H1 (cell line): ENCODE measurements around the gene TSPEAR. TPM values are rescaled to one million over a fixed set of nuclear protein-coding genes. Genes with fewer than 3 reads are reported as not detected.

Experiments used
- CEBPB ChIP-seq: IDR thresholded peaks from 2 replicates; pipeline ENCODE4 v1.6.1; 2012; ENCODE audit warnings: low read depth, low read length
- CHD1 ChIP-seq: IDR thresholded peaks from 2 replicates; pipeline ENCODE4 v1.6.1; 2012; ENCODE audit warnings: low read depth, low read length, improper control_type of control experiment
- POLR2AphosphoS5 ChIP-seq: IDR thresholded peaks from 2 replicates; pipeline ENCODE4 v1.6.1; 2011; ENCODE audit warnings: low read depth, low read length
- SP4 ChIP-seq: IDR thresholded peaks from 2 replicates; pipeline ENCODE4 v1.6.1; 2012; ENCODE audit warnings: low read length, inconsistent platforms
- ZNF274 ChIP-seq: IDR thresholded peaks from 2 replicates; pipeline ENCODE4 v1.7.0; 2012; ENCODE audit warnings: low read length, borderline replicate concordance; ENCODE audit errors: extremely low read depth
- polyA plus RNA-seq, 7 experiments: library from polyadenylated mRNA; depleted of rRNA in 3 of 7; stranded (reverse) in 5 of 7; unstranded in 2 of 7; fragments of >200 nt in 5 of 7; fragments of 200-250 nt in 2 of 7; gene quantifications; 1 replicate in 5 of 7; 2 replicates in 1 of 7; 4 replicates in 1 of 7; pipeline versions ENCODE4 v1.2.1 to v1.2.3, GENCODE V29; 2011 to 2013; ENCODE audit warnings: missing spikeins in 2 of 7, mixed read lengths in 2 of 7
- total RNA-seq: library from RNA; stranded (reverse); fragmentation: NEBNext Ultra II Directional; extraction: Animal tissue kit (Norgen Biotek cat#: 25700); gene quantifications from 2 replicates; pipeline ENCODE4 v1.2.1, GENCODE V29; 2021
- TF ChIP-seq, protein P1 (sequence below): fragments of 300-600 bp; sonication (generic); IDR thresholded peaks from 2 replicates; pipeline ENCODE4 v1.7.1; 2012; ENCODE audit warnings: low read length, moderate library complexity, mild to moderate bottlenecking, inconsistent platforms; ENCODE audit not compliant: insufficient replicate concordance

Gene TSPEAR
- total and polyA plus RNA-seq, 2 of the 8 experiments (the other 6 are each of a cell fraction or from before 2014, with no cell fraction given) = 0.58 to 0.89 TPM

DNA sequence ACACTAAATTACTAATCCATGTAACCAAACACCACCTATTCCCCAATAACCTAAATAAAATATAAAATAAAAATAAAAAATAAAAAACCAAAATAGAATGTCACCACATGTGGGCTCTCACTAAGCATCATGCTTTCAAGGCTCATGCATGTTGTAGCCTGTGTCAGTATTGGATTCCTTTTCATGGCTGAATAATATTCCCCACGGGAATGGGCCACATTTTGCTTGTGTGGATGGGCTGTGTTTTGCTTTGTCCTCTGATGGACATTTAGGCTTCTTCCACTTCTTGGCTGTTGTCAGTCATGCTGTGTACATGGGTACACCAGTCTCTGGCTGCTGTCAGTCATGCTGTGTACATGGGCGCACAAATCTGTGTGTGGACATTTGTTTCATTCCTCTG is 122.3 kb downstream of the TSPEAR start (continued):
- TF ChIP-seq, protein P1, sequence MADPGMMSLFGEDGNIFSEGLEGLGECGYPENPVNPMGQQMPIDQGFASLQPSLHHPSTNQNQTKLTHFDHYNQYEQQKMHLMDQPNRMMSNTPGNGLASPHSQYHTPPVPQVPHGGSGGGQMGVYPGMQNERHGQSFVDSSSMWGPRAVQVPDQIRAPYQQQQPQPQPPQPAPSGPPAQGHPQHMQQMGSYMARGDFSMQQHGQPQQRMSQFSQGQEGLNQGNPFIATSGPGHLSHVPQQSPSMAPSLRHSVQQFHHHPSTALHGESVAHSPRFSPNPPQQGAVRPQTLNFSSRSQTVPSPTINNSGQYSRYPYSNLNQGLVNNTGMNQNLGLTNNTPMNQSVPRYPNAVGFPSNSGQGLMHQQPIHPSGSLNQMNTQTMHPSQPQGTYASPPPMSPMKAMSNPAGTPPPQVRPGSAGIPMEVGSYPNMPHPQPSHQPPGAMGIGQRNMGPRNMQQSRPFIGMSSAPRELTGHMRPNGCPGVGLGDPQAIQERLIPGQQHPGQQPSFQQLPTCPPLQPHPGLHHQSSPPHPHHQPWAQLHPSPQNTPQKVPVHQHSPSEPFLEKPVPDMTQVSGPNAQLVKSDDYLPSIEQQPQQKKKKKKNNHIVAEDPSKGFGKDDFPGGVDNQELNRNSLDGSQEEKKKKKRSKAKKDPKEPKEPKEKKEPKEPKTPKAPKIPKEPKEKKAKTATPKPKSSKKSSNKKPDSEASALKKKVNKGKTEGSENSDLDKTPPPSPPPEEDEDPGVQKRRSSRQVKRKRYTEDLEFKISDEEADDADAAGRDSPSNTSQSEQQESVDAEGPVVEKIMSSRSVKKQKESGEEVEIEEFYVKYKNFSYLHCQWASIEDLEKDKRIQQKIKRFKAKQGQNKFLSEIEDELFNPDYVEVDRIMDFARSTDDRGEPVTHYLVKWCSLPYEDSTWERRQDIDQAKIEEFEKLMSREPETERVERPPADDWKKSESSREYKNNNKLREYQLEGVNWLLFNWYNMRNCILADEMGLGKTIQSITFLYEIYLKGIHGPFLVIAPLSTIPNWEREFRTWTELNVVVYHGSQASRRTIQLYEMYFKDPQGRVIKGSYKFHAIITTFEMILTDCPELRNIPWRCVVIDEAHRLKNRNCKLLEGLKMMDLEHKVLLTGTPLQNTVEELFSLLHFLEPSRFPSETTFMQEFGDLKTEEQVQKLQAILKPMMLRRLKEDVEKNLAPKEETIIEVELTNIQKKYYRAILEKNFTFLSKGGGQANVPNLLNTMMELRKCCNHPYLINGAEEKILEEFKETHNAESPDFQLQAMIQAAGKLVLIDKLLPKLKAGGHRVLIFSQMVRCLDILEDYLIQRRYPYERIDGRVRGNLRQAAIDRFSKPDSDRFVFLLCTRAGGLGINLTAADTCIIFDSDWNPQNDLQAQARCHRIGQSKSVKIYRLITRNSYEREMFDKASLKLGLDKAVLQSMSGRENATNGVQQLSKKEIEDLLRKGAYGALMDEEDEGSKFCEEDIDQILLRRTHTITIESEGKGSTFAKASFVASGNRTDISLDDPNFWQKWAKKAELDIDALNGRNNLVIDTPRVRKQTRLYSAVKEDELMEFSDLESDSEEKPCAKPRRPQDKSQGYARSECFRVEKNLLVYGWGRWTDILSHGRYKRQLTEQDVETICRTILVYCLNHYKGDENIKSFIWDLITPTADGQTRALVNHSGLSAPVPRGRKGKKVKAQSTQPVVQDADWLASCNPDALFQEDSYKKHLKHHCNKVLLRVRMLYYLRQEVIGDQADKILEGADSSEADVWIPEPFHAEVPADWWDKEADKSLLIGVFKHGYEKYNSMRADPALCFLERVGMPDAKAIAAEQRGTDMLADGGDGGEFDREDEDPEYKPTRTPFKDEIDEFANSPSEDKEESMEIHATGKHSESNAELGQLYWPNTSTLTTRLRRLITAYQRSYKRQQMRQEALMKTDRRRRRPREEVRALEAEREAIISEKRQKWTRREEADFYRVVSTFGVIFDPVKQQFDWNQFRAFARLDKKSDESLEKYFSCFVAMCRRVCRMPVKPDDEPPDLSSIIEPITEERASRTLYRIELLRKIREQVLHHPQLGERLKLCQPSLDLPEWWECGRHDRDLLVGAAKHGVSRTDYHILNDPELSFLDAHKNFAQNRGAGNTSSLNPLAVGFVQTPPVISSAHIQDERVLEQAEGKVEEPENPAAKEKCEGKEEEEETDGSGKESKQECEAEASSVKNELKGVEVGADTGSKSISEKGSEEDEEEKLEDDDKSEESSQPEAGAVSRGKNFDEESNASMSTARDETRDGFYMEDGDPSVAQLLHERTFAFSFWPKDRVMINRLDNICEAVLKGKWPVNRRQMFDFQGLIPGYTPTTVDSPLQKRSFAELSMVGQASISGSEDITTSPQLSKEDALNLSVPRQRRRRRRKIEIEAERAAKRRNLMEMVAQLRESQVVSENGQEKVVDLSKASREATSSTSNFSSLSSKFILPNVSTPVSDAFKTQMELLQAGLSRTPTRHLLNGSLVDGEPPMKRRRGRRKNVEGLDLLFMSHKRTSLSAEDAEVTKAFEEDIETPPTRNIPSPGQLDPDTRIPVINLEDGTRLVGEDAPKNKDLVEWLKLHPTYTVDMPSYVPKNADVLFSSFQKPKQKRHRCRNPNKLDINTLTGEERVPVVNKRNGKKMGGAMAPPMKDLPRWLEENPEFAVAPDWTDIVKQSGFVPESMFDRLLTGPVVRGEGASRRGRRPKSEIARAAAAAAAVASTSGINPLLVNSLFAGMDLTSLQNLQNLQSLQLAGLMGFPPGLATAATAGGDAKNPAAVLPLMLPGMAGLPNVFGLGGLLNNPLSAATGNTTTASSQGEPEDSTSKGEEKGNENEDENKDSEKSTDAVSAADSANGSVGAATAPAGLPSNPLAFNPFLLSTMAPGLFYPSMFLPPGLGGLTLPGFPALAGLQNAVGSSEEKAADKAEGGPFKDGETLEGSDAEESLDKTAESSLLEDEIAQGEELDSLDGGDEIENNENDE = no peak
- TF ChIP-seq POLR2AphosphoS5 = no peak
- no peak for TF ChIP-seq SP4
- TF ChIP-seq CEBPB = no peak
- no peak for TF ChIP-seq ZNF274
- no peak for TF ChIP-seq CHD1
- TF ChIP-seq, all 59 proteins: peak for 0
